OCI-LY3 (cell line): ENCODE measurements around the gene C18orf63.

Experiments
- CTCF ChIP-seq: fragments of 200-600, 300-600 bp; sonication (generic); IDR thresholded peaks from 2 replicates; pipeline ENCODE4 v1.5.1; 2014; ENCODE audit warnings: antibody characterized with exemption, low read length, low read depth
- EZH2phosphoT487 ChIP-seq: fragments of 200-600 bp; shearing (Covaris generic); IDR thresholded peaks from 2 replicates; pipeline ENCODE4 v1.6.1; 2018; ENCODE audit warnings: antibody characterized with exemption, mixed run types, low read depth

GRCh38 chr18:74360852-74361655, 45.4 kb downstream of the C18orf63 start:
- TF ChIP-seq CTCF: no peak
- TF ChIP-seq EZH2phosphoT487: no peak
